ENCODE results near the gene RBP5.

- TF ChIP-seq, protein P1, sequence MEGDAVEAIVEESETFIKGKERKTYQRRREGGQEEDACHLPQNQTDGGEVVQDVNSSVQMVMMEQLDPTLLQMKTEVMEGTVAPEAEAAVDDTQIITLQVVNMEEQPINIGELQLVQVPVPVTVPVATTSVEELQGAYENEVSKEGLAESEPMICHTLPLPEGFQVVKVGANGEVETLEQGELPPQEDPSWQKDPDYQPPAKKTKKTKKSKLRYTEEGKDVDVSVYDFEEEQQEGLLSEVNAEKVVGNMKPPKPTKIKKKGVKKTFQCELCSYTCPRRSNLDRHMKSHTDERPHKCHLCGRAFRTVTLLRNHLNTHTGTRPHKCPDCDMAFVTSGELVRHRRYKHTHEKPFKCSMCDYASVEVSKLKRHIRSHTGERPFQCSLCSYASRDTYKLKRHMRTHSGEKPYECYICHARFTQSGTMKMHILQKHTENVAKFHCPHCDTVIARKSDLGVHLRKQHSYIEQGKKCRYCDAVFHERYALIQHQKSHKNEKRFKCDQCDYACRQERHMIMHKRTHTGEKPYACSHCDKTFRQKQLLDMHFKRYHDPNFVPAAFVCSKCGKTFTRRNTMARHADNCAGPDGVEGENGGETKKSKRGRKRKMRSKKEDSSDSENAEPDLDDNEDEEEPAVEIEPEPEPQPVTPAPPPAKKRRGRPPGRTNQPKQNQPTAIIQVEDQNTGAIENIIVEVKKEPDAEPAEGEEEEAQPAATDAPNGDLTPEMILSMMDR (IDR thresholded peaks at IDR 0.05; ENCODE audit: low read depth, low read length, missing input control) = no peak
- TF ChIP-seq GABPA (IDR thresholded peaks at IDR 0.05 in 1 of 2, conservative IDR thresholded peaks at IDR 0.05 in 1 of 2) (no peak), YY1 (IDR thresholded peaks at IDR 0.05) (no peak), FOXA1 (IDR thresholded peaks at IDR 0.05) (no peak), NR2F2 (IDR thresholded peaks at IDR 0.05) (no peak), JUND (IDR thresholded peaks at IDR 0.05) (no peak), MAX (IDR thresholded peaks at IDR 0.05) (no peak), RAD21 (IDR thresholded peaks at IDR 0.05) (no peak), ZBTB33 (IDR thresholded peaks at IDR 0.05) (no peak), SP1 (IDR thresholded peaks at IDR 0.05) (no peak), TAF1 (conservative IDR thresholded peaks at IDR 0.05) (no peak)
- TF ChIP-seq, protein P2, sequence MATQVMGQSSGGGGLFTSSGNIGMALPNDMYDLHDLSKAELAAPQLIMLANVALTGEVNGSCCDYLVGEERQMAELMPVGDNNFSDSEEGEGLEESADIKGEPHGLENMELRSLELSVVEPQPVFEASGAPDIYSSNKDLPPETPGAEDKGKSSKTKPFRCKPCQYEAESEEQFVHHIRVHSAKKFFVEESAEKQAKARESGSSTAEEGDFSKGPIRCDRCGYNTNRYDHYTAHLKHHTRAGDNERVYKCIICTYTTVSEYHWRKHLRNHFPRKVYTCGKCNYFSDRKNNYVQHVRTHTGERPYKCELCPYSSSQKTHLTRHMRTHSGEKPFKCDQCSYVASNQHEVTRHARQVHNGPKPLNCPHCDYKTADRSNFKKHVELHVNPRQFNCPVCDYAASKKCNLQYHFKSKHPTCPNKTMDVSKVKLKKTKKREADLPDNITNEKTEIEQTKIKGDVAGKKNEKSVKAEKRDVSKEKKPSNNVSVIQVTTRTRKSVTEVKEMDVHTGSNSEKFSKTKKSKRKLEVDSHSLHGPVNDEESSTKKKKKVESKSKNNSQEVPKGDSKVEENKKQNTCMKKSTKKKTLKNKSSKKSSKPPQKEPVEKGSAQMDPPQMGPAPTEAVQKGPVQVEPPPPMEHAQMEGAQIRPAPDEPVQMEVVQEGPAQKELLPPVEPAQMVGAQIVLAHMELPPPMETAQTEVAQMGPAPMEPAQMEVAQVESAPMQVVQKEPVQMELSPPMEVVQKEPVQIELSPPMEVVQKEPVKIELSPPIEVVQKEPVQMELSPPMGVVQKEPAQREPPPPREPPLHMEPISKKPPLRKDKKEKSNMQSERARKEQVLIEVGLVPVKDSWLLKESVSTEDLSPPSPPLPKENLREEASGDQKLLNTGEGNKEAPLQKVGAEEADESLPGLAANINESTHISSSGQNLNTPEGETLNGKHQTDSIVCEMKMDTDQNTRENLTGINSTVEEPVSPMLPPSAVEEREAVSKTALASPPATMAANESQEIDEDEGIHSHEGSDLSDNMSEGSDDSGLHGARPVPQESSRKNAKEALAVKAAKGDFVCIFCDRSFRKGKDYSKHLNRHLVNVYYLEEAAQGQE (IDR thresholded peaks at IDR 0.05) = no peak
Observed at GRCh38 chr12:7141351-7142005, 12.8 kb upstream of the RBP5 start.

Data from liver (tissue), 3 donors.